HUDEP-2 (cell line): Measurements from ENCODE around the gene BCAS1.
A peak's percentile ranks its signal among the peaks of the same experiment; 100 is the strongest.

Experiments
- DNase-seq, 76 experiments: peaks; one replicate each; lab custom pipeline; 2025; ENCODE audit not compliant: unreplicated experiment in 76 of 76; lab: John Stamatoyannopoulos, UW

Gene BCAS1

DNA sequence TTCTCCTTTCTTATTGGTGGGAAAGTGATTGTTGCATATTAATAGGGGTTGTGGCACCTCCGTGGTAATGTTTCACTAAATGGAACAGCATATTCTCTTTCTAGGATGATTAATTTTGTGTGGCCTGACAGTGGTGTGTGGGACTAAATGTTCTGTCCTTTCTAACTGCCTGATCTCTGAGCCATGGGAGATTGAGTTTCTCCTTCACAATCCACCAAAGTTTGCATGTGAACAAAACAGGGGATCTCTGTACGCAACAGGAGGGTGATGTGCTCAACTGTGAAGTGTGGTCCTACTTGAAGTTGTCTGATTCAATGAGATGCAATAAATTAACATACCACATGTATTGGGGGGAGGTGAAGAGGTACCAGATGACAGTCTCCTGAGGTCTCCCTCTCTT lies 19.3 kb downstream of the BCAS1 start:
- DNase-seq = no peak

DNA sequence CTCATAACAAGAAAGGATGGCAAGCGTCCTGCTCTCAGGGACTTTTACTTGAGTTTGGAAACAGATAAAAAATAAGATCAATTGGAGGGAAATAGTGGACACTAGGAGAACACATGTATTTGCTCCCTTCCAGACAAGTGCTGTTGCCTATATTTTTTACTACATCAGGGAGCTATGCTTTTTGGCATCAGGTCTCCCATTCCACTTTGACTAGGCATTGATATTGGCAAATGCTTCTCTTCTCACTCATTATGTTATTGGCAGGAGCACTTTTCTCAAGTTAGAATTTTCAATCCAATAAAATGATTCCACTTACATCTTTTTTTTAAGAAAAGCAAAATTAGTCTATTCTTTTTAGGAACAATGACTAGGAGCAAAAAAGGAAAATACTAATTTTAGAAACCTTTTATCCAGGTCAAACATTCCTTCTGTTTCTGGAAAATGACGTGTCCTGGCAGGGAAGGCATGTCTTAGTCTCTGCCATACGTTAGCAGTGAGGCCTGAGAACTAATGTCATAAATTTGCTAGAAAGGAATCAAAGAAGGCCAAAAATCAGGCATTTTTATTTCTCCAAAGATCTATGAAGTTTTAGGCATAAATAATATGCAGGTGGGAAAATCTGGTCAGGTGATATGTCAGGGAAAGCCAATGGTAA lies 21.4 kb downstream of the BCAS1 start:
- DNase-seq = no peak

DNA sequence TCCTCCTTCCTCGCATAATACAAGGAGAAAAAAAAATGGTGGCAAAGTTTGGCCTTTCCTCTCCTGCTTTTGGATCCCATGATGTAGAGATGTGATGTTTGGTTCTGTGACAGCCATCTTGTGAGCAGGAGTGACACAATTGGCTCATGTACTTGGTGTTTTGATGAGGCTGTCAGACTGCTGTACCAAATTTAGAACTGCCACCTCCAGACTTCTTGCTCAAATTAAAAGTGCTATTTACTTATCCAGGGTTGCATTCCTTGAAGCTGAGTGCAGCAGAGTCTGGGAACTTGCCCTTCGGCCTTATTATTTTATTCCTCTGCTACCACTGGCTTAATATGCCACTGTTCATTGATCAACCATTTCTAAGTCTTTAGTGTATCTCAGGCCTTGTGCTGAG lies 21.9 kb downstream of the BCAS1 start:
- DNase-seq = no peak

DNA sequence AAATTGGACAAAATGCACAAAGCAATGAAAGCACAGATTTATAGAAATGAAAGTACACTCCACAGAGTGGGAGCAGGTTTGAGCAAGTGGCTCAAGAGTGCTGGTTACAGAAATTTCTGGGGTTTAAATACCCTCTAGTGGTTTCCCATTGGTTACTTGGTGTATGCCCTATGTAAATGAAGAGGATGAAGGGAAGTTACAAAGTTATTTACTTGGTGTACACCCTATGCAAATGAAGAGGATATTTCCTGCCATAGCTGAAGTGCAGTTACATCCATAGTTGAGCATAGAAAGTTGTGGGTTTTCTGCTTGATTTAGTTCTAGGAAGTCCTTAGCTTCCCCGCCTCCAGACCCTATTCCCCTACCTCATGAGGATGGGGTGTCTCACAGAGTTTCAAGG lies 22.7 kb downstream of the BCAS1 start:
- DNase-seq = no peak

DNA sequence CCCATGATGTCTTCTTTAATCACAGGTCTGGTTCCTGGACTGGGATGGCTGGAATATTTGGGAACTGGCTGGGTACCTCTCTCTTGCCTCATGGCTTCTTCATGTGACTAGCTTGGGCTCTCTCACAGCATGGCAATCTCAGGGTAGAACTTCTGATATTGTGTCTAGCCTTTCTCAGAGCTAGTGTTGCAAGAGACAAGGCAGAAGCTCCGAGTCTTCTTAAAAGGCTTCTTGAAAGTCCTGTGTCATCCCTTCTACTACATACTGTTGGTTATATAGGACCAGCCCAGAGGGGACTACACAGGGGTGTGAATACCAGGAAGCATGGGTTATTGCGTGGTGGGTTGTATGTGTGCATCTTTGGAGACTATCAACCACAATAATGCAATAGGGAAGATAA lies 23.3 kb downstream of the BCAS1 start:
- DNase-seq = peak in 1 of 76 experiments; percentile 30

DNA sequence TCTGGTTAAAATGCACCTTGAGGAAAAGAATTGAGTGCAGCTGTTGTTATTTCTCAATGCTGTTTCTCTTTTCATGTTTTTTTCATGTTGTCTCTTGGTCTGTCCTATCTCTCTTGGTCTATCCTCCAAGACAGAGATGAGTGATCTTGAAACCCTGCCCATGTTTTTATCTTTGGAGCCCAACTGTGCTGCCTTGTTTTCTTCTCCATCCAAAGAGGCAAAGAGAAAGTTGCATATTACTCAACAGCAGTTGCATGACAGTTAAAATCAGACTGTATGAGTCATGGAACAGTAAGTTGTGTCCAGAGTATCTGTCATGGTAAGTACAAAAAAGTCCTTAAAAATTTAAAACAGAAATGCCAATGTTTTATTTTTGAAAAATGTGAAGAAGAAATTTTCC lies 26.2 kb downstream of the BCAS1 start:
- DNase-seq = peak in 69 of 76 experiments; percentile 12 to 97 (median 74)

DNA sequence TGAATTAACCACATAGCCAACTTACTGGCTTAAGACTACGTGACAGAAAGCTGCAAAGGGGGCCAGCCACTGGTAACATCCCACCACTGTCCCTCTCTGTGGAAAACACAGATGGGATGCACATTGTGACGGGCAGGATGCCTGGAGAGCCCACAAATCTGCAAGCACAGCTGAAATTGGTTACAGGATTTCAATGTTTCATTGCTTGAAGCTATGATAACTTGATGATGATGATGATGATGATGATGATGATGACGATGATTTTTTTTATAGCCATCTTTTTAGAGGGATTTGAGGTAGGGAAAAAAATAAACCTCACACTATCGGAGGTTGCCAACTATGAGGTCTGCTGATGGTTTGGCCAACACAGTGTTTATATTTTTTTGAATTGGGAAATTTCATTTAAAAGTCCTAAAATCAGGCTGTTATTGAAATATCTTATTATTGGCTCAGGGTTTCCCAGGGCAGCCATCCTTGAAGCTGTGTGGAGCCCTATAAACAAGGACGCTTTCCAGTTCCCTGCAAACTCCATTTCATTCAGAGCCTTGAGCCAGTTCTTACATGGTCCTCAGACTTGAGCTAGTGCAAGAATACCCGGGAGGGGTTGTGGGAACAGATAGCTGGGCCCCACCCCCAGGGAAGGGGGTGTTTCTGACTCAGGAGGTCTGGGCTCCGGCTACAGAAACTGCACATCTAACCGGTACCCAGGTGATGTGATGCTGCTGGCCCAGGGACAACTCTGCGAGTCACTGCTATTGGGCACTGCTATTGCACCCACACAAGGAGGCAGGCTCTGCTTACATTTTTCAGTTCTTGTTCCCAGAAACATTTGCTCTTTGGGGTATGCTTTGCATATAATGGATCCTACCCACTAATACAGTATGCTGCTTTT lies 27.1 kb downstream of the BCAS1 start:
- DNase-seq = peak in 63 of 76 experiments; percentile 9 to 73 (median 36)

DNA sequence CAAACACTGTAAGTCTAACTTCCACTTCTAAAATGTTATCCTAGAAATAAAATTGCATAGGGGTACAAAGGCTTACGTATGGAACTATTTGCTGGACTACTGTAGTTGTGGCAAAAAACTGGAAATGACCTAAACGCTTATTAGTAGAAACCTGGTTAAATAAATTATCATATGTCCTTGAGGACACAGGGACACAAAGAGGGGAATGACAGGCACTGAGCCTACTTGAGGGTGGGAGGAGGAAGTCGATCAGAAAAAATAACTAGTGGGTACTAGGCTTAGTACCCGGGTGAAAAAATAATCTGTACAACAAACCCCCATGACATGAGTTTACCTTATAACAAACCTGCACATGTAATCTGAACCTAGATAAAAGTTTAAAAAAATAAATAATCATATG lies 28.4 kb downstream of the BCAS1 start:
- DNase-seq = no peak

DNA sequence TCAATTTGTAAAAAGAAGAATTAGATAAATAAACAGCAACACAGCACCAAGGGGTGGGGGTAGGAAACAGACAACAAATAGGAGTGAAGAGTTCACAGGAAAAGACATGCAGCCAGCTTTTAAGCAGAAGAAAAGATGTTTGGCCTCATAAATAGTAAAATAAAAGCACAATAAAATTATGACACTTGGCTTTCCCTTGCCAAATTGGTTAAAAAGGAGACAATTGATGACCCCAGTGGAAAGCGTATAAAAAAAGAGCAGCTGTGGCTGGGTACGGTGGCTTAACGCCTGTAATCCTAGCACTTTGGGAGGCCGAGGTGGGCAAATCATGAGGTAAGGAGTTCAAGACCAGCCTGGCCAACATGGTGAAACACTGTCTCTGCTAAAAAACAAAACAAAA lies 29.1 kb downstream of the BCAS1 start:
- no peak for DNase-seq

DNA sequence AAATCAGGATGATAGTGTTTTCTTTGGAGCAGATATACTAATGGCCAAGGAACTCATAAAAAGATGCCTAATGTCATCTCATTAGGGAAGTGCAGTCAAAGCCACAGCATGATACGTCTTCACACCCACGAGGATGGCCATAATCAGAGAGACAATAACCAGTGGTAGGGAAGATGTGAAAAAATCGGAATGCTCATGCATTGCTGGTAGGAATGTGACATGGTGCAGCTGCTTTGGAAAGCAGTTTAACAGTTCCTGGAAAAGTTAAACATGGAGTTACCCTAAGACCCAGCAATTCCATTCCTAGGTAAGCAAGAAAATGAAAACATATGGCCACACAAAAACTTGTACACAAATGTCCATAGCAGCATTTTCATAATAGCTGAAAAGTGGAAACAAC lies 29.9 kb downstream of the BCAS1 start:
- DNase-seq = no peak

DNA sequence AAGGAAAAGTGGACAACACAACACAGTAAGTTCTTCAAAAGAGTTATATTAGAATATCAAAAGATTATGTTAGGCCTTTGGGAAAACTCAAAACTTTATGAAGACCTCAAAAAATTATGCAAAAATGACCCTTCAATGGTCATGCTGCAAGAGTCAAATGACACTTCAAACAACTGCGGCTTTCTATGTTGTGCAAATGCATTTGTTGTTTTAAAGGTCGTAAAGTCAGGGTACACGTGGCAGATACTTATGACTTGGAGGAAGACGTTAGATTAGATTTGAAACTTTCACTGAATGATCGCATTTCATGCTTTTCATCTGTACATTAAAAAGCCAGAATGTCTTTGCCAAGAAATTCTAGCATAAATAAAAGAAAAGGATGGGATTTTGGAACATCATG lies 31.4 kb downstream of the BCAS1 start:
- DNase-seq = no peak

DNA sequence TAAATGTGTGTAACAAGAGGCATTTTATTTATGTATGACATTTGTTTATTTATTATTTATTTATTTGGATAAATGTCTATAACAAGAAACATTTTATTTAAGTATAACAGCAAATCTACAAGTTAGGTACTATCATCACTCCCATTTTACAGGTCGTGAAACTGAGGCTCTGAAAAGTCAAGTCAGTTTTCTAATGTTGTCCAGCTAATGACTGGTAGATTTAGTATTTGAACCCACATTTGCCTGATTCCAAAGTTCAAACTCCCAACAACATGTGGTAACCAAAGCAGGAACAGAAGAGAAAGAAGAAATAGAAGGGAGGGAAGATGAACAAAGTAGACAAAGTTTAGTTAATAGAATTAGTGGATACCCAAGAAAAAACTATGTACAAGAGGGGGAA lies 32.9 kb downstream of the BCAS1 start:
- DNase-seq = no peak

DNA sequence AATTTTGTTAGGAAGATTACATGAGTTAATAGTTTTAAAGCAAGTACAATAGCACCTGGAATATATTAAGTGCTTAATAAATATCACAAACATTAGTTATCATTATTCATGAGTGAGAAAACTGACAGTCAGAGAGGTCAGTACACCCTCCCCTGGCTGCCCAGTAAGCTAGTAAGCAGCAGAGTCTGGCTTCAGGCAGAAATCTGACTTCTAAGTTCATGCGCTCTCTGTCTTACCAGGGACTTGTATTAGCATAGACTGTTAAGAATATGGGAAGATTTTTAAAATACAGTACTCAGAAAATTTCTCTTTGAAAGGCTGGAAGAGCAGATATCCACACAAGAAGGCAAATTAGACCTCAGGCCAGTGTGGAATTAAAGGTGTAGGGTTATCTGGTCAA lies 40.8 kb downstream of the BCAS1 start:
- no peak for DNase-seq

DNA sequence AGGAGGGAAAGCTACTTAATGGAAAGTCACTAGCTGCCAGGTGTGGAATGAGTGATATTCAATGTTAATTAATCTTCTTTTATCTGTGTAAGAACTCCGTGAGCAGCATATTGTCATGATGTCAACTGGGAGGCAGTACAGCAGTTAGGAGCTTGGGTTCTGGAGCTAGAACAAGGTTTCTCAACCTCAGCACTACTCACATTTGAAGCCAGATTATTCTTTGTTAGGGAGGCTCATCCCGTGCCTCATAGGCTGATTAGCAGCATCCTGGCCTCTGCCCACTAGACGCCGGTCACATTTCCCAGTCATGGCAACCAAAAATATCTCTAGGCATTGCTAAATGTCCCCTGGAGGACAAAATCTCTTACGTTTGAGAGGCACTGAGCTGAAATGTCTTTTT lies 41.2 kb downstream of the BCAS1 start:
- no peak for DNase-seq

DNA sequence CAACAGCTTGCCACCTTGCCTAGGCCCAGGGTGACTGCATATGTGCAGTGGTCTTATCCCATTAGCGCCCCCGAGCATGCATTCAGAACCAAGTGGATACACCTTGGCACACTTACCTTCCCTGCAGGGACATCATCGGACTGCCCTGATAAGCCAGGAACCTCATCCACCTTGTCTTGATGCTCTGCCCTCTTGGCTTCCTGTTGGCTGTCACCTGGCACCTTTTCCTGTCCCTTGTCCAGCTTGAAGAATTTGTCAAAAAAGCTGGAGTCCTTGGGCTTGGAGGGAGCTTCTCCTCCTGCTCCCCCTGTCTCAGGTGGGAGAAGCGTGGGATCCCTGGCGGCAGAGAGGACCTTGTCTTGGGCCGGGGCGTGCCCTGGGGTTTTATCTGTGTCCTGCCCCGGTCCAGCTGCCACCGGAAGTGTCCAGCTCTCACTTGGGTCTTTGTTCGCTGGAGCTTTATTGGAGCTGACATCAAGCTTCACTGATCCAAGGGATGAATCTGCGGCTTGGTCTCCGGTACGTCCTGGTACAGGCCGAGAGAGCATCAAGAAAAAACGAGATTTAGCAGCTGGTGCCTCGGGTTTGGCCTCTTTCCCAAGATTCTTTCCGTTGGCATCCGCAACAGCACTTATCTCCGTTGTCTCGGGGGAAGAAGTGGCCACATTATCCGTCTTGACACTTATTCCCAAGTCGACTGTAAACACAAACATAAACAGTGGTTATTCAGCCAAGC lies 42.0 kb downstream of the BCAS1 start:
- no peak for DNase-seq

DNA sequence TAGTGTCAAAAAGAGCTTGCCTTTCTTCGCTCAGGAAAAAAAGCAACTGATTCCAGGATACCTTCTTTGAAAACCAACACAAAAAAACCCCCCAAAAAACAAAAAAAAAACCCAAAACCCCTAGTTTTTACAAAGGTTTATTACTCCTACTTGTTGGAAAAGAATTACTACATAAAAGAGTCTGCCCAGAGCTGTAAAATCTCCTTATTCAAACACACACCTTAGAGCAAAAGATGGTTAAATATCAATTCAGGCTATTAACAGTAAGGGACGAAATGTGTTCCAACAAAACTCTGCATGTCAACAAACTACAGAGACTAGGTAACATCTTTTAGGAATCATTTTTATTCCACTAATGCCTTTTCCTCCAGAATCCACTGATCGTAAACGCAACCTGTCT lies 42.7 kb downstream of the BCAS1 start:
- no peak for DNase-seq

DNA sequence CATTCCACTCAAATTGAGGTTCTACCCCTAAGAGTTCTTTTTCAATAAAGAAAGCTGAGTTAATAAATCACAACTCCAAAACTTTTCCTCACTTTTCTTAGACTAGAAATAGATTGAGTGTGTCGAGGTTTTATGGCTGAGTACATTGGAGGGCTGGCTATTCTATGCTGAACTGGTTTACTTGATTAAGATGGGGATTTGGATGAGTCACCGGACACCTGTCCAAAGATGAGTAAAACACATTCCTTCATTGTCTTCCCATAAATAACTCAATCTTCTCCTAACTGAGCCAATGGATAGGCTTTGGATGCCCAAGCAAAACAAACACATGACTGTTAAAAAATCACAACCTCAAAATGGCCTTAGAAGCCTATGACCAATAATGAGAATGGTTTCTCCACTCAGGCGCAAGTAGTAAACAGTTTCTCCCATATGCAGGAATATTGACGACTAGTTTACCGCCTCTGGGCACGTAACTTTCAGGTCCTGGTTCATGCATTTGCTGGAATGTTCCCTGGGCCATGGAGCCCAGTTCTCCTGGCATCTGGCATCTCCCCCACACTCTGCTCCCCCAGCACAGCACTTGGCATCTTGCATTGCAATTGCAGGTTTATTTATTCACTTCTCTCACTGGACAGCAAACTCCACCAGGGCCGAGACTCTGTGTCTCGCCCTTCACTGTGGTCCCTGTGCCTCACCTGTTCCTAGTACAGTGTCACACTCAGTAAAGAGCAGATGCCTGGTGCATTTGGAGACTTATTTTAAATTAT lies 43.9 kb downstream of the BCAS1 start:
- DNase-seq = no peak

DNA sequence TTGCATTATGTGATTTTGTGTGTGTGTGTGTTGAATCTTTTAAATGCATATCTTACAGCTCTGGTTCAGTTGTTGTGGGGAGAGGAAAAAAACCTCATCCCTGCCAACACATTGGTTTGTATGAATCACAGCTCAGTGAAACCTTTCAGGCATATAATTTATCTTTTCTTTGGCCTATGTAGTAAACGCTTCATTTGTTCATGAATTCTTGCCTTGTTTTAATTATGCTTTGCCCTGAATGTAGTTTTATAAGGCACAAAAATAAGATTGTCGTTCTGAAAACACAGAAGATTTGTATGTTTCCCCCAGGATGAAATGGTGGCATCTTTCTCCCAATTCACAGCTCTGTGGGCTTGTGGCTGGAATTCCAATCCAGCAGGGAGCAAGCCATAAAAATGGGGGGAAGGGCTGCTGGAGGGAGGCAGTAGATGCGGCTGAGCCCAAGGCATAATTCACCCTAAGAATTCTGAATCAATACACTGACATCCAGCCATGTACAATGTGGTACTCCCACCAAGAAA lies 45.1 kb downstream of the BCAS1 start:
- DNase-seq = no peak

DNA sequence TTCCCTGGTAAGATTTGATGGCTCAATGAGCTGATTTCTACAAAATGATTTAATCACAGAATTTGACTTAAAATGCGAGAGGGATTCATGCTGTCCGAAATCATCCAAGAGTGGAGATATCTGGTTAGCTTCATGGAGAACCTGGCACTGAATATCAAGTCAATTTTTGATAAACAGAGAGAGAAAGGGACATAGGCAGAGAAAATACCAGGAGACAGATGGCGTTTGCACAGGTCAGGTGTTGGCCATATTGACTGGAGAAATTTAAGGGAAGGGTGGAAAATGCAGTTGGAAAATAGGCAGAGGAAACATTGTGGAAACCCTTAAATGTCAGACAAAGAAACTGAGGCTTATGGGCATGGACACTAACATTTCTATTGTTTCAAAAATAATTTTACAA lies 47.0 kb downstream of the BCAS1 start:
- DNase-seq = no peak

DNA sequence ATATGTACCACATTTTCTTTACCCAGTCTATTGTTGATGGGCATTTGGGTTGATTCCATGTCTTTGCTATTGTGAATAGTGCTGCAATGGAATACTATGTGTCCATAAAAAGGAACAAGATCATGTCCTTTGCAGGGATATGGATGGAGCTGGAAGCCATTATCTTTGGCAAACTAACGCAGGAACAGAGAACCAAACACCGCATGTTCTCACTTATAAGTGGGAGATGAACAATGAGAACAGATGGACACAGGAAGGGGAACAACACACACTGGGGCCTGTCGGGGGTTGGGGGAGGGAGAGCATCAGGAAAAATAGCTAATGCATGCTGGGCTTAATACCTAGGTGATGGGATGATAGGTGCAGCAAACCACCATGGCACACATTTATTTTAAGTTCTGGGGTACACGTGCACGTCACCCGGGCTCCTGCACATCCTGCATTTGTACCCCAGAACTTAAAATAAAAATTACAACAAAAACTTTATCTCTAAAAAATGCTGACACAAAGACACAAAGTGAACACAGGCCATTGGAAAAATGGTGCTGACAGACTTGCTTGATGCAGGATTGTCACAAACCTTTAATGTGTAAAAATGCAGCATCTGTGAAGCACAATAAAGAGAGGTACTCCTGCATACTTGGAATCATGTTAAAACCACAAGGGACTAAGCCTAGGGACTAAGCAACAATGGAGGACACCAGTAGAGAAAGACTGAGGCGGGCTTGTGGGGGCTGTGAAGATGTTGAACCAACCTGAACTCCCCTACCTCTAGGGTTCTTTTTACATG lies 48.8 kb downstream of the BCAS1 start:
- DNase-seq = no peak
